ENCODE results near the gene NMT1. TPM values are rescaled to one million over a fixed set of nuclear protein-coding genes. Genes with fewer than 3 reads are reported as not detected.

The NMT1 gene
- total and polyA plus RNA-seq, 2 of the 13 experiments (the other 11 are each of a cell fraction or from before 2014, with no cell fraction given) = 75.7 to 142 TPM

DNA sequence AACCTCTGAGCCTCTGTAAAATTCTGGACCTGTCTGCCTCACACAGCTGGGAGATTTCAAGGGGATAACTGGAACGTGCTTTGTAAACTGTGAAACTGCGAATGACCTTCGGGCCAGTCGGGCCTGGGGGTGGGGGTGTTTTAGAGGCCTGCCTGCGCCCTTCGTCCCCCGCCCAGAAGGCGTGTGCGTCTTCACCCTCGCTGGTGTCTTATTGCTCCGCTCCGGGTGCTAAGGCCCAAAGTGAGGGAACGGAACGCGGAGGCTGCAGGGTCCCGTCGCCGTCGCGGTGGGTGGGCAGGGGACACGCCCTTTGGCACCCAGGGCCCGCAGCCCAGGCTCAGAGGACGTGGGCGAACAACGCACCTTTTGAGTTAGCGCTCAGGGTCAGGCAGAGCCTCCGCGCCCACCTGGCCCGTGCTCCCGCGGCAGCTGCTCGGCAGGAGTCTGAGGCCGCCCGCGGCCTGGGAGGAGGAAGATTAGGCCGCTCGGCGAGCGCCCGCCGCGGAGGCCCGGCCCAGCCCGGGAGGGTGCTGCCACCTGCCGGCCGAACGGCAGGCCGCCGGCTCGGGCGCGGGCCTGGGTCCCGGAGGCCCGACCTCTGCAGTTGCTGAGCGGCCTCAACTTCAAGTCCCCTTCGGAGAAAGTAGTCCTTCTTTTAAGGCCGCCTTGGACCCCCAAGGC lies 39.4 kb upstream of the NMT1 start (continued):
- TF ChIP-seq FOXK1 (CRISPR knock-in tag; IDR thresholded peaks at IDR 0.05; ENCODE audit: borderline replicate concordance, low read depth) (no peak), SIN3A (IDR thresholded peaks at IDR 0.05; ENCODE audit: borderline replicate concordance, low read depth, low read length) (no peak), HOXD1 (CRISPR knock-in tag; IDR thresholded peaks at IDR 0.05) (peak; percentile 29), ZNF282 (IDR thresholded peaks at IDR 0.05; ENCODE audit: partially characterized antibody) (no peak), SRY (CRISPR knock-in tag; IDR thresholded peaks at IDR 0.05) (no peak; the same call in 1 of the 2 replicates), ZNF781 (CRISPR knock-in tag; IDR thresholded peaks at IDR 0.05; ENCODE audit: borderline replicate concordance, not compliant biosample characterization) (peak; percentile 85), ELF3 (CRISPR knock-in tag; IDR thresholded peaks at IDR 0.05) (peak; percentile 63), GLI4 (CRISPR knock-in tag; IDR thresholded peaks at IDR 0.05; ENCODE audit: borderline replicate concordance) (no peak), ZNF556 (CRISPR knock-in tag; IDR thresholded peaks at IDR 0.05; ENCODE audit: borderline replicate concordance) (peak; percentile 89; the same call in 1 of the 2 replicates), ZNF350 (CRISPR knock-in tag; IDR thresholded peaks at IDR 0.05; ENCODE audit: borderline replicate concordance, low read depth) (peak; percentile 94), PCBP1 (IDR thresholded peaks at IDR 0.05; ENCODE audit: borderline replicate concordance, low read depth, low read length) (no peak), SETDB1 (CRISPR knock-in tag; IDR thresholded peaks at IDR 0.05; ENCODE audit: borderline replicate concordance) (no peak), GTF3A (CRISPR knock-in tag; conservative IDR thresholded peaks at IDR 0.05) (peak; percentile 91; the same call in 1 of the 2 replicates), ZNF276 (CRISPR knock-in tag; IDR thresholded peaks at IDR 0.05; ENCODE audit: low read depth) (peak; percentile 93; the same call in 1 of the 2 replicates), ZNF274 (CRISPR knock-in tag; IDR thresholded peaks at IDR 0.05) (peak; percentile 97), THYN1 (CRISPR knock-in tag; IDR thresholded peaks at IDR 0.05; ENCODE audit: borderline replicate concordance, low read depth) (no peak), ZNF775 (CRISPR knock-in tag; IDR thresholded peaks at IDR 0.05; ENCODE audit: borderline replicate concordance) (no peak), ATF7 (IDR thresholded peaks at IDR 0.05) (no peak), ATF7 (CRISPR knock-in tag; IDR thresholded peaks at IDR 0.05) (0 out of 2 replicates have a peak, but pooled peaks have one; percentile 26)
- TF ChIP-seq, protein P1, sequence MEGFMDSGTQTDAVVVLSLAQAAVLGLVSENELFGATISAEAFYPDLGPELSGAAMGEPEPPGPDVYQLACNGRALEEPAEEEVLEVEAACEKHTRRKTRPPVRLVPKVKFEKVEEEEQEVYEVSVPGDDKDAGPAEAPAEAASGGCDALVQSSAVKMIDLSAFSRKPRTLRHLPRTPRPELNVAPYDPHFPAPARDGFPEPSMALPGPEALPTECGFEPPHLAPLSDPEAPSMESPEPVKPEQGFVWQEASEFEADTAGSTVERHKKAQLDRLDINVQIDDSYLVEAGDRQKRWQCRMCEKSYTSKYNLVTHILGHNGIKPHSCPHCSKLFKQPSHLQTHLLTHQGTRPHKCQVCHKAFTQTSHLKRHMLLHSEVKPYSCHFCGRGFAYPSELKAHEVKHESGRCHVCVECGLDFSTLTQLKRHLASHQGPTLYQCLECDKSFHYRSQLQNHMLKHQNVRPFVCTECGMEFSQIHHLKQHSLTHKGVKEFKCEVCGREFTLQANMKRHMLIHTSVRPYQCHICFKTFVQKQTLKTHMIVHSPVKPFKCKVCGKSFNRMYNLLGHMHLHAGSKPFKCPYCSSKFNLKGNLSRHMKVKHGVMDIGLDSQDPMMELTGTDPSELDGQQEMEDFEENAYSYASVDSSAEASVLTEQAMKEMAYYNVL (CRISPR knock-in tag; IDR thresholded peaks at IDR 0.05; ENCODE audit: borderline replicate concordance) = no peak
- TF ChIP-seq, protein P2, sequence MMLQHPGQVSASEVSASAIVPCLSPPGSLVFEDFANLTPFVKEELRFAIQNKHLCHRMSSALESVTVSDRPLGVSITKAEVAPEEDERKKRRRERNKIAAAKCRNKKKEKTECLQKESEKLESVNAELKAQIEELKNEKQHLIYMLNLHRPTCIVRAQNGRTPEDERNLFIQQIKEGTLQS (CRISPR knock-in tag; IDR thresholded peaks at IDR 0.05) = no peak
- TF ChIP-seq, protein P3, sequence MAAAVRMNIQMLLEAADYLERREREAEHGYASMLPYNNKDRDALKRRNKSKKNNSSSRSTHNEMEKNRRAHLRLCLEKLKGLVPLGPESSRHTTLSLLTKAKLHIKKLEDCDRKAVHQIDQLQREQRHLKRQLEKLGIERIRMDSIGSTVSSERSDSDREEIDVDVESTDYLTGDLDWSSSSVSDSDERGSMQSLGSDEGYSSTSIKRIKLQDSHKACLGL (CRISPR knock-in tag; IDR thresholded peaks at IDR 0.05) = peak; percentile 89
- TF ChIP-seq, protein P4, sequence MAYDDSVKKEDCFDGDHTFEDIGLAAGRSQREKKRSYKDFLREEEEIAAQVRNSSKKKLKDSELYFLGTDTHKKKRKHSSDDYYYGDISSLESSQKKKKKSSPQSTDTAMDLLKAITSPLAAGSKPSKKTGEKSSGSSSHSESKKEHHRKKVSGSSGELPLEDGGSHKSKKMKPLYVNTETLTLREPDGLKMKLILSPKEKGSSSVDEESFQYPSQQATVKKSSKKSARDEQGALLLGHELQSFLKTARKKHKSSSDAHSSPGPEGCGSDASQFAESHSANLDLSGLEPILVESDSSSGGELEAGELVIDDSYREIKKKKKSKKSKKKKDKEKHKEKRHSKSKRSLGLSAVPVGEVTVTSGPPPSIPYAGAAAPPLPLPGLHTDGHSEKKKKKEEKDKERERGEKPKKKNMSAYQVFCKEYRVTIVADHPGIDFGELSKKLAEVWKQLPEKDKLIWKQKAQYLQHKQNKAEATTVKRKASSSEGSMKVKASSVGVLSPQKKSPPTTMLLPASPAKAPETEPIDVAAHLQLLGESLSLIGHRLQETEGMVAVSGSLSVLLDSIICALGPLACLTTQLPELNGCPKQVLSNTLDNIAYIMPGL (CRISPR knock-in tag; IDR thresholded peaks at IDR 0.05; ENCODE audit: borderline replicate concordance in 1 of 2, low read depth in 1 of 2) = peak; percentile 95 to 96

Measured in HepG2 (cell line).